Measurements from ENCODE around the gene DNM3.

Gene DNM3

GRCh38 chr1:171939740-171940139, 98.4 kb downstream of the DNM3 start:
- no peaks in the 10 kb centered on the region for H3K9me3 ChIP-seq (replicated peaks; ENCODE audit: insufficient read depth, low read length)
- DNase-seq = no peak
- no peak overlapping the region for H3K4me3 ChIP-seq (ENCODE audit: low read length)
- H3K4me1 ChIP-seq (ENCODE audit: low read length) = no peaks in the 10 kb centered on the region
- no peak overlapping the region for H3K27ac ChIP-seq (ENCODE audit: low read length)
- H3F3A ChIP-seq (ENCODE audit: insufficient read depth, low read length) = no peaks in the 10 kb centered on the region
- H3K27me3 ChIP-seq (replicated peaks; ENCODE audit: insufficient read depth, low read length) = no peaks in the 10 kb centered on the region
- no peaks in the 10 kb centered on the region for H3K36me3 ChIP-seq (replicated peaks; ENCODE audit: insufficient read depth, low read length)
- H3K9ac ChIP-seq (ENCODE audit: low read length) = no peak overlapping the region
- no peak overlapping the region for H3K4me2 ChIP-seq (ENCODE audit: low read depth, low read length)
- no peaks in the 10 kb centered on the region for H3K79me2 ChIP-seq (ENCODE audit: low read length)
- TF ChIP-seq EZH2phosphoT487 (IDR thresholded peaks at IDR 0.05; ENCODE audit: low read length) = no peak
- TF ChIP-seq, protein P1, sequence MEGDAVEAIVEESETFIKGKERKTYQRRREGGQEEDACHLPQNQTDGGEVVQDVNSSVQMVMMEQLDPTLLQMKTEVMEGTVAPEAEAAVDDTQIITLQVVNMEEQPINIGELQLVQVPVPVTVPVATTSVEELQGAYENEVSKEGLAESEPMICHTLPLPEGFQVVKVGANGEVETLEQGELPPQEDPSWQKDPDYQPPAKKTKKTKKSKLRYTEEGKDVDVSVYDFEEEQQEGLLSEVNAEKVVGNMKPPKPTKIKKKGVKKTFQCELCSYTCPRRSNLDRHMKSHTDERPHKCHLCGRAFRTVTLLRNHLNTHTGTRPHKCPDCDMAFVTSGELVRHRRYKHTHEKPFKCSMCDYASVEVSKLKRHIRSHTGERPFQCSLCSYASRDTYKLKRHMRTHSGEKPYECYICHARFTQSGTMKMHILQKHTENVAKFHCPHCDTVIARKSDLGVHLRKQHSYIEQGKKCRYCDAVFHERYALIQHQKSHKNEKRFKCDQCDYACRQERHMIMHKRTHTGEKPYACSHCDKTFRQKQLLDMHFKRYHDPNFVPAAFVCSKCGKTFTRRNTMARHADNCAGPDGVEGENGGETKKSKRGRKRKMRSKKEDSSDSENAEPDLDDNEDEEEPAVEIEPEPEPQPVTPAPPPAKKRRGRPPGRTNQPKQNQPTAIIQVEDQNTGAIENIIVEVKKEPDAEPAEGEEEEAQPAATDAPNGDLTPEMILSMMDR (IDR thresholded peaks at IDR 0.05; ENCODE audit: low read length) = no peak
- no peak for TF ChIP-seq EZH2 (optimal IDR thresholded peaks at IDR 0.05; ENCODE audit: low read depth, low read length)
- no peaks in the 10 kb centered on the region for H3K9me2 ChIP-seq (replicated peaks; ENCODE audit: insufficient read depth, low read length)
- no peak overlapping the region for H2AFZ ChIP-seq (ENCODE audit: low read length)
- H4K20me1 ChIP-seq (ENCODE audit: insufficient read depth, low read length) = no peaks in the 10 kb centered on the region

GRCh38 chr1:171940368-171940767, 99.1 kb downstream of the DNM3 start:
- H3K4me1 ChIP-seq (ENCODE audit: low read length) = no peaks in the 10 kb centered on the region
- no peak overlapping the region for H3K9ac ChIP-seq (ENCODE audit: low read length)
- H3K36me3 ChIP-seq (replicated peaks; ENCODE audit: insufficient read depth, low read length) = no peaks in the 10 kb centered on the region
- no peaks in the 10 kb centered on the region for H4K20me1 ChIP-seq (ENCODE audit: insufficient read depth, low read length)
- H3K4me2 ChIP-seq (ENCODE audit: low read depth, low read length) = no peak overlapping the region
- no peak overlapping the region for H3K4me3 ChIP-seq (ENCODE audit: low read length)
- H3K9me3 ChIP-seq (replicated peaks; ENCODE audit: insufficient read depth, low read length) = no peaks in the 10 kb centered on the region
- H2AFZ ChIP-seq (ENCODE audit: low read length) = no peak overlapping the region
- TF ChIP-seq EZH2phosphoT487 (IDR thresholded peaks at IDR 0.05; ENCODE audit: low read length) (no peak), EZH2 (optimal IDR thresholded peaks at IDR 0.05; ENCODE audit: low read depth, low read length) (no peak)
- TF ChIP-seq, protein P1 (IDR thresholded peaks at IDR 0.05; ENCODE audit: low read length) = no peak
- no peaks in the 10 kb centered on the region for H3F3A ChIP-seq (ENCODE audit: insufficient read depth, low read length)
- no peaks in the 10 kb centered on the region for H3K9me2 ChIP-seq (replicated peaks; ENCODE audit: insufficient read depth, low read length)
- DNase-seq = no peak
- H3K27ac ChIP-seq (ENCODE audit: low read length) = no peak overlapping the region
- H3K27me3 ChIP-seq (replicated peaks; ENCODE audit: insufficient read depth, low read length) = no peaks in the 10 kb centered on the region
- no peaks in the 10 kb centered on the region for H3K79me2 ChIP-seq (ENCODE audit: low read length)

GRCh38 chr1:171941920-171942319, 100.6 kb downstream of the DNM3 start:
- Histone ChIP-seq H3F3A (ENCODE audit: insufficient read depth, low read length) (no peaks in the 10 kb centered on the region), H3K36me3 (replicated peaks; ENCODE audit: insufficient read depth, low read length) (no peaks in the 10 kb centered on the region), H3K4me3 (ENCODE audit: low read length) (no peak overlapping the region), H3K4me2 (ENCODE audit: low read depth, low read length) (no peak overlapping the region), H3K27ac (ENCODE audit: low read length) (no peak overlapping the region), H3K9me2 (replicated peaks; ENCODE audit: insufficient read depth, low read length) (no peaks in the 10 kb centered on the region), H2AFZ (ENCODE audit: low read length) (no peak overlapping the region), H3K27me3 (replicated peaks; ENCODE audit: insufficient read depth, low read length) (no peaks in the 10 kb centered on the region), H3K9me3 (replicated peaks; ENCODE audit: insufficient read depth, low read length) (no peaks in the 10 kb centered on the region), H4K20me1 (ENCODE audit: insufficient read depth, low read length) (no peaks in the 10 kb centered on the region), H3K79me2 (ENCODE audit: low read length) (no peaks in the 10 kb centered on the region), H3K4me1 (ENCODE audit: low read length) (no peaks in the 10 kb centered on the region), H3K9ac (ENCODE audit: low read length) (no peak overlapping the region)
- no peak for DNase-seq
- TF ChIP-seq, protein P1 (IDR thresholded peaks at IDR 0.05; ENCODE audit: low read length) = no peak
- no peak for TF ChIP-seq EZH2phosphoT487 (IDR thresholded peaks at IDR 0.05; ENCODE audit: low read length)
